HFFc6 (cell line): Measurements from ENCODE around the gene RBM14. TPM values are rescaled to one million over a fixed set of nuclear protein-coding genes. Genes with fewer than 3 reads are reported as not detected.
A peak's percentile ranks its signal among the peaks of the same experiment; 100 is the strongest.

Experiments used
- DNase-seq: peaks from one replicate; pipeline ENCODE4 v3.0.0-alpha.2; 2018
- H3K27ac Mint-ChIP-seq: 2 replicates; pipeline ENCODE4 v1.8.0; 2020; ENCODE audit warnings: mild to moderate bottlenecking, mixed read lengths
- H3K27me3 Mint-ChIP-seq: 2 replicates; pipeline ENCODE4 v1.8.0; 2021; ENCODE audit warnings: mild to moderate bottlenecking, moderate library complexity, mixed read lengths; ENCODE audit not compliant: insufficient read depth
- H3K36me3 Mint-ChIP-seq: 2 replicates; pipeline ENCODE4 v1.8.0; 2021; ENCODE audit warnings: low read depth, mixed read lengths
- H3K4me1 Mint-ChIP-seq: 2 replicates; pipeline ENCODE4 v1.8.0; 2020; ENCODE audit warnings: low read depth, mixed read lengths
- H3K4me3 Mint-ChIP-seq: 2 replicates; pipeline ENCODE4 v1.8.0; 2020; ENCODE audit warnings: mild to moderate bottlenecking, moderate library complexity, mixed read lengths
- H3K9me3 Mint-ChIP-seq: 2 replicates; pipeline ENCODE4 v1.8.0; 2020; ENCODE audit warnings: mild to moderate bottlenecking, mixed read lengths
- CTCF ChIP-seq: fragments of 200-600 bp; sonication (generic); IDR thresholded peaks from 2 replicates; pipeline ENCODE4 v1.5.0; 2021; ENCODE audit warnings: antibody characterized with exemption, mild to moderate bottlenecking
- total RNA-seq, 6 experiments: library from RNA; stranded (reverse); fragmentation: NEBNext Ultra II Directional; extraction: Animal tissue kit (Norgen Biotek cat#: 25700); gene quantifications; 2 replicates in 1 of 6; 3 replicates in 5 of 6; pipeline ENCODE4 v1.2.3, GENCODE V29; 2021

The RBM14 gene
- total RNA-seq, 6 experiments from 2014 or later: 54.1 to 71.5 (median 64.9) TPM

- Mint-ChIP-seq H3K27ac (peak overlapping the region; percentile 34), H3K9me3 (no peaks in the 10 kb centered on the region)
These were observed 36.2 kb downstream of the RBM14 start for GRCh38 chr11:66652651-66653050.

GRCh38 chr11:66653123-66653522 is 36.7 kb downstream of the RBM14 start:
- no peak for TF ChIP-seq CTCF
- Mint-ChIP-seq H3K9me3 (no peaks in the 10 kb centered on the region), H3K4me3 (no peak overlapping the region), H3K27me3 (peaks cover 2% of the 10 kb centered on the region), H3K27ac (no peak overlapping the region), H3K36me3 (peaks cover 30% of the 10 kb centered on the region), H3K4me1 (peaks cover 12% of the 10 kb centered on the region)
- no peak for DNase-seq

More at GRCh38 chr11:66652651-66653050, 36.2 kb downstream of the RBM14 start:
- Mint-ChIP-seq H3K27me3 (peaks cover 1% of the 10 kb centered on the region), H3K4me3 (no peak overlapping the region), H3K36me3 (peaks cover 33% of the 10 kb centered on the region), H3K4me1 (peaks cover 13% of the 10 kb centered on the region)
- DNase-seq: no peak
- TF ChIP-seq CTCF: no peak

- Mint-ChIP-seq H3K27ac (peak overlapping the region; percentile 17; the same call in 1 of the 2 replicates), H3K36me3 (peaks cover 13% of the 10 kb centered on the region), H3K4me1 (no peaks in the 10 kb centered on the region), H3K27me3 (peaks cover 6% of the 10 kb centered on the region), H3K4me3 (no peak overlapping the region), H3K9me3 (no peaks in the 10 kb centered on the region)
- no peak for DNase-seq
- no peak for TF ChIP-seq CTCF
These were observed 43.3 kb downstream of the RBM14 start for GRCh38 chr11:66659763-66660162.

- Mint-ChIP-seq H3K27me3 (peaks cover 5% of the 10 kb centered on the region; the same call in 1 of the 2 replicates), H3K36me3 (peaks cover 24% of the 10 kb centered on the region), H3K4me1 (no peaks in the 10 kb centered on the region), H3K4me3 (no peak overlapping the region), H3K9me3 (no peaks in the 10 kb centered on the region), H3K27ac (no peak overlapping the region; the same call in 1 of the 2 replicates)
- no peak for TF ChIP-seq CTCF
- no peak for DNase-seq
These were observed 47.4 kb downstream of the RBM14 start for GRCh38 chr11:66663741-66664296.

GRCh38 chr11:66665369-66665768 is 48.9 kb downstream of the RBM14 start:
- H3K9me3 Mint-ChIP-seq: no peaks in the 10 kb centered on the region
- peaks cover 28% of the 10 kb centered on the region for H3K36me3 Mint-ChIP-seq
- H3K27ac Mint-ChIP-seq: no peak overlapping the region
- TF ChIP-seq CTCF: no peak
- no peaks in the 10 kb centered on the region for H3K4me1 Mint-ChIP-seq
- DNase-seq: no peak
- no peak overlapping the region for H3K4me3 Mint-ChIP-seq
- H3K27me3 Mint-ChIP-seq: peaks cover 3% of the 10 kb centered on the region; the same call in 1 of the 2 replicates
